ENCODE results near the gene ADAMTS18.
A peak's percentile ranks its signal among the peaks of the same experiment; 100 is the strongest.

ADAMTS18 gene

DNA sequence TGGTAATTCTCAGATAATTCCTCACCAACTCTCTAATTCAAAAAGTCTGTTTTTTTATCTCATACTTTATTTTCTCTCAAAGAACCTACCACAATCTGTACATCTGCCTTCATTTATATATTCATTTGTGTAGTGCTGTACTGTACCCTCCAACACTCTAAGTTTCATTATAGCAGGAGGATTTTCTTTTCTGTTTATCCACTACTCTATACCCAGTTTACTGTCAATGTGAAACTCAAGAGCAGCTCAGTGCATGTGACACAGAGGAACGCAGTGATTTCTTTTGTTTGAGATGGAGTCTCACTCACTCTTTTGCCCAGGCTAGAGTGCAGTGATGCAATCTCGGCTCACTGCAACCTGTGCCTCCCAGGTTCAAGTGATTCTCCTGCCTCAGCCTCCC lies 117.8 kb downstream of the ADAMTS18 start:
- H3K27me3 Mint-ChIP-seq (ENCODE audit: low read depth) = peaks cover 3% of the 10 kb centered on the region
- no peaks in the 10 kb centered on the region for H3K4me1 Mint-ChIP-seq (ENCODE audit: low read depth)
- DNase-seq (ENCODE audit: low spot score) = no peak
- H3K36me3 Mint-ChIP-seq (ENCODE audit: low read depth) = no peaks in the 10 kb centered on the region
- H3K9me3 Mint-ChIP-seq = no peaks in the 10 kb centered on the region
- no peak overlapping the region for H3K27ac Mint-ChIP-seq
- H3K4me3 Mint-ChIP-seq = no peak overlapping the region

DNA sequence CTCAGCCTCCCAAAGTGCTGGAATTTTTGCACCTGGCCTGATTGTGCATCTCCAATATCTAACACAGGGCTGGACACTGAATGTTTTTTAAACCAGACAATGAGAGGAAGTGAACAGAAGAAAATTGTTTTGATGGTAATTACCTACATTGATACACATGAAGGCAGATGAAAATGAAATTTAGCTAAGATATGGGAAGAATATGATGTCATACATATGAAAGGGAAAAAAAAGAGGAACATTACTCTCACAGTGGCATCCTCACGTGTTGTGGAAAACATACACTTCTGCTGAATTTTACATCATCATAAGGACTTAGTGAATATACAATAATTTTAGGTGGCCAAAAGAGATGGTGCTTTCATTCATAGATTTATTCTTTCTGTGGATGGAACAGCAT lies 124.0 kb downstream of the ADAMTS18 start:
- no peak for DNase-seq (ENCODE audit: low spot score)
- Mint-ChIP-seq H3K4me1 (ENCODE audit: low read depth) (peaks cover 4% of the 10 kb centered on the region), H3K27ac (no peak overlapping the region), H3K4me3 (no peak overlapping the region), H3K9me3 (no peaks in the 10 kb centered on the region), H3K36me3 (ENCODE audit: low read depth) (no peaks in the 10 kb centered on the region), H3K27me3 (ENCODE audit: low read depth) (no peaks in the 10 kb centered on the region)

DNA sequence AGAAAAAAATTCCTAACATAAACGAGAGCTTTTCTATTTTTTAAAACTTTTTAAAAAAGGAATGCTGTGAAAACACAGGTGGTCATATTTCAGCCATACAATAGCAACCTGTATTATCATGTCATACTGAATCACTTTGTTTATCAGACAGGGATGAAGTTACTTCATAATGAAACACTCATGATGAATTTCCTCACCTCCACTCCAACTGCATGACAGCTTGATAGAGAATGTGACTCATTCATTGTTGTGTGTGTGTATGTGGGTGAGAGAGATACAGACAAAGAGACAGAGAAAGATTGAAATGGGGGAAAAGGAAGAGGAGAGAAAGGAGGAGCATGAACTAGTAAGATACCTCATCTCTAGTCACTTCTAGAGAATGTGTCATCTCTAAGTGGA lies 126.7 kb downstream of the ADAMTS18 start:
- H3K4me3 Mint-ChIP-seq = no peak overlapping the region

DNA sequence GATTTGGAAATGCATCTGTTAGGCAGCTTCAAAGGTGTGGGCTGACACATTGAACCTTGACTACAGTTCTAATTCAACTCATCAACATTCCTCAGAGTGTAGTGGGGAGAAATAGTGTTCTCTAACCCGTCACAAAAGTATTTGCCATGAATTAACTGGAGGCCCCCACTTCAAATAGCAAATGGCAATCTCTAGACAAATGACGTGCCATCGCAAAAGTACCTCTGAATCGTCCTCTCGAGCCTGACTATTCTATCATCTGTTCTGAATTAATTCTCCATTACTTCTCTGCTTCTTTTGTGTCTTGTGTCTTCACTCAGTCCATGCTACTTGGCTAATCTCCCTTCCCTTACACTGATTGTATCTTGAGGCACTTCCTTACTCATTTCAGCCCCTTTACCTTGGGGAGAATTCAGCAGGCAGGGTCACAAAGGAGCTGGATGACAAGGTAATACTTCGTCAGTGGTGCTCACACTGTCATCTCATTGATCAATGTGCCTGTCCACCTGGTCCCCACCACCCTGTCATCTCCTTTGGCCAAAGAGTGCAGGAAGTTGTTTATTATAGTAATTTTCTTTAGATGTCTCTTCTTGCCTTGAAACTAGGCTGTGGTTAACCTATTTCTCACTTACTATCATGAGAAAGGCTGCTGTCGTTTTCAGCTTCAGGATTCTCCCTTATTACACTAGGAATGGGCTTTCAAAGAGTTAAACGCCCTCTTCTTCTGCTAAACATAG lies 127.2 kb downstream of the ADAMTS18 start:
- peaks cover 4% of the 10 kb centered on the region for H3K4me1 Mint-ChIP-seq (ENCODE audit: low read depth)
- H3K27me3 Mint-ChIP-seq (ENCODE audit: low read depth) = no peaks in the 10 kb centered on the region
- no peak overlapping the region for H3K4me3 Mint-ChIP-seq
- no peaks in the 10 kb centered on the region for H3K9me3 Mint-ChIP-seq
- no peaks in the 10 kb centered on the region for H3K36me3 Mint-ChIP-seq (ENCODE audit: low read depth)
- peak; percentile 13 for DNase-seq (ENCODE audit: low spot score)
- no peak overlapping the region for H3K27ac Mint-ChIP-seq

More for the DNA sequence above, 126.7 kb downstream of the ADAMTS18 start:
- Mint-ChIP-seq H3K9me3 (no peaks in the 10 kb centered on the region), H3K27me3 (ENCODE audit: low read depth) (no peaks in the 10 kb centered on the region), H3K4me1 (ENCODE audit: low read depth) (peaks cover 4% of the 10 kb centered on the region), H3K36me3 (ENCODE audit: low read depth) (no peaks in the 10 kb centered on the region), H3K27ac (no peak overlapping the region)
- peak; percentile 23 for DNase-seq (ENCODE audit: low spot score)

DNA sequence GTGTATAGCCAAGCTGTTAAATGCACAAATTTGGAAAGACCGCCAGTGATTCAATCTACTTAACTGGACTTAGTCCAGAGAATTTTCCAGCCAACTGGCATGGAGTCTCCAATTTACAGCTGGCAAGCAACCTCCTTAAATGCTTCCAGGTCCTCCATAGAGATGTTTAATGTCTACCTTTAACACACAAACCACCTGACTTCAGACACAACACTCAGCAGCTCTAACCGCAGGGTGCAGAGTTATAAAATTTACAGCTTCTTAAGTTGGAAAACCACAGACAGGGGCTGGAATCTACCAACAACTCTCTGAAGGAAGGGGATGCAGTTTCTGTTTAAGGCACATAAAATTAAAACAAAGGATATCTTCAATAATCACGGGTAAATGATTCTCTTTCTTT lies 128.8 kb downstream of the ADAMTS18 start:
- Mint-ChIP-seq H3K4me3 (no peak overlapping the region), H3K36me3 (ENCODE audit: low read depth) (no peaks in the 10 kb centered on the region), H3K4me1 (ENCODE audit: low read depth) (peaks cover 4% of the 10 kb centered on the region), H3K27ac (no peak overlapping the region), H3K9me3 (no peaks in the 10 kb centered on the region), H3K27me3 (ENCODE audit: low read depth) (peaks cover 4% of the 10 kb centered on the region)
- no peak for DNase-seq (ENCODE audit: low spot score)

DNA sequence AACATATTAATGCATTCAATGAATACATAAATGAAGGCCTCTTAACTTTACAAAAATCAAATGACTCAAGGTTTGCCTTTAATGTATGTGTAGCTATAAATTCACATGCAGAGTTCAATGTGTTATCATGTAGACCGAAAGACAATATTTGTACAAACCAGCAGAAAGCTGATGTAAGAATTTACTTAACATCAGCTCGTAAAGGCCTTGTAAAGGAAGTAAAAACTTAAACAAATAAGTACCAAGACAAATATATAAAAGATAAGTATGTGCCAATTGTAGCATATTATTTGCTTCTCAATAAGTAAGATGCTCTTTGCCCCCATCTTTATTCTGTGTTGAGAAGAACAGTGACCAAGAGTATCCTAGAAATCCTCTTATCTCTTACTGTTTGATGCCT lies 130.0 kb downstream of the ADAMTS18 start:
- Mint-ChIP-seq H3K36me3 (ENCODE audit: low read depth) (no peaks in the 10 kb centered on the region), H3K9me3 (no peaks in the 10 kb centered on the region), H3K27ac (no peak overlapping the region), H3K4me3 (no peak overlapping the region), H3K27me3 (ENCODE audit: low read depth) (peaks cover 7% of the 10 kb centered on the region), H3K4me1 (ENCODE audit: low read depth) (peaks cover 4% of the 10 kb centered on the region)
- DNase-seq (ENCODE audit: low spot score) = no peak

DNA sequence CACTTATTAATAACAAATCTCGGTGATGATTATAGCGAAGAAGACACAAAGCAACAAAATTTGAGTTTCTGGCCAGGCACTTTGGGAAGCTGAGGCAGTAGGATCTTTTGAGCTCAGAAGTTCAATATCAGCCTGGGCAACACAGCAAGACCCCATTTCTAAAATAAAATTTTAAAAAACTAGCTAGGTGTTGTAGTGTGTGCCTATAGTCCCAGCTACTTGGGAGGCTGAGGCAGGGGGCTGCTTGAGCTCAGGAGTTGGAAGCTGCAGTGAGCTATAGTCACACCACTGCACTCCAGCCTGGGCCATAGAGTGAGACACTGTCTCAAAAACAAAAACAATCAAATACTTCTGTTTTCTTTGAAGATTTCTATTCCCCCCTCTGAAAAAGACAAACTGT lies 130.7 kb downstream of the ADAMTS18 start:
- Mint-ChIP-seq H3K27me3 (ENCODE audit: low read depth) (peaks cover 7% of the 10 kb centered on the region), H3K36me3 (ENCODE audit: low read depth) (no peaks in the 10 kb centered on the region), H3K4me1 (ENCODE audit: low read depth) (peaks cover 4% of the 10 kb centered on the region), H3K9me3 (no peaks in the 10 kb centered on the region), H3K4me3 (no peak overlapping the region), H3K27ac (no peak overlapping the region)
- DNase-seq (ENCODE audit: low spot score) = no peak

DNA sequence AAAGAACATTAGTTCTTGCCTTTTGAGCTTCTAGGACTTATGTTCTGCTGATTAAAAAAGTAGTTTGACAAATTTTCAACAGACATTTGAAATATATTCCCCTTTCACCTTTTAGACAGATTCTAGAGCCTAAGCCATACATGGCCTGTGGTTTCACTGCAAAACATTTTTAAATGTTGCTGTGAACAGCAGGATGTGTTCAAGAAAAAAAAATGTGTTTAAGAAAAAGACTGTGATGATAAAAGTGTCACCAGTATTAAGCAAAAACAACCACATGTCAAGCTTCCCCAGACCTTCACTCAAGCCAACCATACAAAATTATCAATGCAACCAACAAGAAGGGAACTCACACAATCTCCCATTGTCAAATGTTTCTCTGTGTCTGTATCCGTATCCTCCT lies 132.2 kb downstream of the ADAMTS18 start:
- no peaks in the 10 kb centered on the region for H3K9me3 Mint-ChIP-seq
- peaks cover 7% of the 10 kb centered on the region for H3K27me3 Mint-ChIP-seq (ENCODE audit: low read depth)
- no peak for DNase-seq (ENCODE audit: low spot score)
- H3K36me3 Mint-ChIP-seq (ENCODE audit: low read depth) = no peaks in the 10 kb centered on the region
- peaks cover 2% of the 10 kb centered on the region for H3K4me1 Mint-ChIP-seq (ENCODE audit: low read depth)
- H3K27ac Mint-ChIP-seq = no peak overlapping the region
- no peak overlapping the region for H3K4me3 Mint-ChIP-seq

DNA sequence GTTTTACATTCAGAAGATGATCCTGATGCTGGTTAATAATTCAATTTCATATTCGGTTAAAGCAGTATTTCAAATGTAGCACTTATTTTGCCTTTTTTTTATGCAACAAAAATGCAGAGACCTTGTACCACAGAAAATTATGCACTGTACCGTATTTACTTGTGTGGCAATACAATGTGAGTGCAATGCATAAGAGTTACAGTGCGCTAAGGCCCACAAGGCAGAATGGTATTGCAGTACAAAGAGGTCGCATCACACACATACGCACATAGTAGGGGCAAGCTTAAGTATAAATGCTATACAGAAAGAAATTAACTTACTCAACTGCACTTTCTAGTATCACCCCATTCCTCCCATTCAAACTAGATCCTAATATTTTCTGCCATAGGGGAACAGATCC lies 132.6 kb downstream of the ADAMTS18 start:
- Mint-ChIP-seq H3K27me3 (ENCODE audit: low read depth) (peaks cover 7% of the 10 kb centered on the region), H3K4me1 (ENCODE audit: low read depth) (no peaks in the 10 kb centered on the region), H3K36me3 (ENCODE audit: low read depth) (no peaks in the 10 kb centered on the region), H3K27ac (no peak overlapping the region), H3K9me3 (no peaks in the 10 kb centered on the region), H3K4me3 (no peak overlapping the region)
- DNase-seq (ENCODE audit: low spot score) = no peak

DNA sequence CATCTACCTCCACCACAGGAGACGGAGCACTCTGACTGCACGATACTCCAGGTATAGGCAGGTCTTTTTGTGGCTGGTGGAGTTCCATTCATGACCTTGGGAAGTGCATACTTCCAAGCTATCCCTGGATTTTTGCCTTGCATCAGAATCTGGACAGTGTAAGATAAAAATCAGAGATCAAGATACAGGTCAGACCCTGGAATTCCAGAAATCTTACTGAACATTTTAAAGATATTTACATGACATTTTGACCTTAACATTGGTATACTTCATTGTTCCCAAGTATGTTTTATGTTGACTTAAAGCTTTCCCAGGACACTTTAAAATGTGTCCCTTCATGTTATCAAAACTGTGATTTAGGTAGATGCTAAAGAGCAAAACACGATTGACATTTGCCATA lies 134.6 kb downstream of the ADAMTS18 start:
- peaks cover 7% of the 10 kb centered on the region for H3K27me3 Mint-ChIP-seq (ENCODE audit: low read depth)
- no peaks in the 10 kb centered on the region for H3K9me3 Mint-ChIP-seq
- H3K27ac Mint-ChIP-seq = no peak overlapping the region
- H3K4me1 Mint-ChIP-seq (ENCODE audit: low read depth) = no peaks in the 10 kb centered on the region
- no peaks in the 10 kb centered on the region for H3K36me3 Mint-ChIP-seq (ENCODE audit: low read depth)
- H3K4me3 Mint-ChIP-seq = no peak overlapping the region
- no peak for DNase-seq (ENCODE audit: low spot score)

DNA sequence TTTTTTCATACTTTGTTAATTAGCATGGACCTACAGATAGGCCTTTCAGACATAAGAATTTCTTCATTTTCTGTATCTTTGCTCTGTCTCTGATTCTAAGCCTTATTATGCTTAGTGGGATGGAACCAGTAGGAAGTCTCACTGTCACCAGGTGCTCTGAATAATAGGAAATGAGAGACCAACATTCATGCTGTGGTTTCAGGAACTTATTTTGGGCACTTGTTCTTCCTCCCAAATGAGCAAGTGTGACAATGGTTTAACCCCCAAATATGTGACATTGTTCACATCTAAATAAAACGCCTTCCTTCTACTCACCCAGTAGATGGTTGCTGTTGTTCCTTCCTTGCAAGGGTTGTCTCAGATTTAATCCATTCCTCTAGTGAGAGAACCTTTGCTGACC lies 135.4 kb downstream of the ADAMTS18 start:
- H3K27me3 Mint-ChIP-seq (ENCODE audit: low read depth) = peaks cover 7% of the 10 kb centered on the region
- no peaks in the 10 kb centered on the region for H3K4me1 Mint-ChIP-seq (ENCODE audit: low read depth)
- no peaks in the 10 kb centered on the region for H3K9me3 Mint-ChIP-seq
- no peaks in the 10 kb centered on the region for H3K36me3 Mint-ChIP-seq (ENCODE audit: low read depth)
- DNase-seq (ENCODE audit: low spot score) = no peak
- no peak overlapping the region for H3K4me3 Mint-ChIP-seq
- H3K27ac Mint-ChIP-seq = no peak overlapping the region

DNA sequence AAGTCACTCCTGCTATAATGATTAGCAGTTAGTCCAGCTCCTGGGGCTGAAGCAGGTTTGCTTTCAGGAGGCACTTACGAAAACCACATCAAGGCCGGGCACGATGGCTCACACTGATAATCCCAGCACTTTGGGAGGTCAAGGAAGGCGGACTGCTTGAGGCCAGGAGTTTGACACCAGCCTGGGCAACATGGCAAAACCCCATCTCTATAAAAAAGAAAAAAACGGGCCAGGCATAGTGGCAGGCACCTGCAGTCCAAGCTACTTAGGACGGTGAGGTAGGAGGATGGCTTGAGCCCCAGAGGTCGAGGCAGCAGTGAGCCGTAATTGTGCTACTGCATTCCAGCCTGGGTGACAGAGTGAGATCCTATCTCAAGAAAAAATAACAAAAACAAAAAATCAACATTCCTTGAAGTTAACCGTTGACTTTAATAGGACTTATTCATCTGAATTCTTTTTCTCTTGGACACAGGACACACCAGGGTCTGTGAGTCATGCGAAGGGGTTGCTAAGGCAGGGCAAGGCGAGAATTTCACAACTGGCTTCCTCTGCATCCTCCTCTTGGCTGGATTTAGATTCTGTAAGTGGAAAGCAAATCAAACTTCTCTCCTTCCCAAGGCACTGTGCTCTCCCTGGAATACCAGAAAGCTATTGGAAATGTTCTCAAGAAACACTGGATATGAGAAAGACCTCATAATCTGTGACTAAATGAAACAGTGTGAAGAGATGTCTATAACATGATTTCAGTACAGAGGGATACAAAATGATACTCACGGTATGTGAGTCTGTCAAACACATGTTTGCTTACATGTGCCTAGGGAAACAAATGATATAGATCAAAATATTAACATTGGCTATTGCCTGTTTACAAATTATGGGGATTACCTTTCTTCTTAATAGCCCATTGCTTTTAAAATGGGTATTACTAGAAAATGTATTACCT lies 136.1 kb downstream of the ADAMTS18 start:
- Mint-ChIP-seq H3K27ac (no peak overlapping the region), H3K4me3 (no peak overlapping the region), H3K36me3 (ENCODE audit: low read depth) (no peaks in the 10 kb centered on the region), H3K4me1 (ENCODE audit: low read depth) (no peaks in the 10 kb centered on the region), H3K9me3 (no peaks in the 10 kb centered on the region), H3K27me3 (ENCODE audit: low read depth) (peaks cover 7% of the 10 kb centered on the region)
- DNase-seq (ENCODE audit: low spot score) = no peak

DNA sequence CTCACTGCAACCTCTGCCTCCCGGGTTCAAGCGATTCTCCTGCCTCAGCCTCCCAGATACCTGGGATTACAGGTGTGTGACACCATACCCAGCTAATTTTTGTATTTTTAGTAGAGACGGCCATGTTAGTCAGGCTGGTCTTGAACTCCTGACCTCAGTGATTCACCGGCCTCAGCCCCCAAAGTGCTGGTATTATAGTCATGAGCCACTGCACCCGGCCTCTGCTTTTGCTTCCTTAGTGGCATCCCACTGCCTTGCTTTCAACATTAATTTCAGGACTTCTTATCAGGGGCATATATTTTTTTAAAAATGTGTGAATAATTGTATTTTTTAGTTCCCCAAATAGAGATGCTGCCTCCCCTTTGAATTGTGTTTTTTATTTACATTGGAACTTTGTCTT lies 136.8 kb downstream of the ADAMTS18 start:
- Mint-ChIP-seq H3K4me3 (no peak overlapping the region), H3K4me1 (ENCODE audit: low read depth) (no peaks in the 10 kb centered on the region)

DNA sequence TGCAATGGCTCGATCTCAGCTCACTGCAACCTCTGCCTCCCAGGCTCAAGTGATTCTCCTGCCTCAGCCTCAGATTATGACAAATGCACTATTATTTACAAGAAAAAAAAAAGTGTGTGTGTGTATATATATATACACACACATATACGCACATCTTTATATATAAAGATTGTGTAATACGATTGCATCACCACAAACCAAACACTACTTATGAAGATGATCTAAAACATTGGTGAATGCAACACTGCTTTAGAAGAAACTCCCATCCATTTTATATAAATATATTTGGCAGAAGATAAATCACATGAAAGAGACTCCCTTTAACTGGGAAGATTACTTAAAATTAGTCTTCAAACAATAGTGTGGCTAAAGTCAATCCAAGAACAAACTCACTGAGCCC lies 138.9 kb downstream of the ADAMTS18 start:
- no peaks in the 10 kb centered on the region for H3K4me1 Mint-ChIP-seq (ENCODE audit: low read depth)
- no peaks in the 10 kb centered on the region for H3K9me3 Mint-ChIP-seq
- H3K4me3 Mint-ChIP-seq = no peak overlapping the region

More for the DNA sequence above, 136.8 kb downstream of the ADAMTS18 start:
- DNase-seq (ENCODE audit: low spot score) = no peak
- peaks cover 7% of the 10 kb centered on the region for H3K27me3 Mint-ChIP-seq (ENCODE audit: low read depth)
- H3K9me3 Mint-ChIP-seq = no peaks in the 10 kb centered on the region
- H3K27ac Mint-ChIP-seq = no peak overlapping the region
- no peaks in the 10 kb centered on the region for H3K36me3 Mint-ChIP-seq (ENCODE audit: low read depth)

More for the DNA sequence above, 138.9 kb downstream of the ADAMTS18 start:
- H3K36me3 Mint-ChIP-seq (ENCODE audit: low read depth) = no peaks in the 10 kb centered on the region
- H3K27me3 Mint-ChIP-seq (ENCODE audit: low read depth) = peaks cover 2% of the 10 kb centered on the region
- H3K27ac Mint-ChIP-seq = no peak overlapping the region
- no peak for DNase-seq (ENCODE audit: low spot score)

Measured in T-helper 2 cell treated with Interferon-gamma antibody and Interleukin-4, amounts not matched to agents 5 μg/mL and 100 μg/mL, for 36 hours (primary cell).